Erythroblast (primary cell): ENCODE data around the gene NCK2.

Experiments used
- DNase-seq, 2 experiments: peaks; one replicate each; lab custom pipeline; 2025; lab: John Stamatoyannopoulos, UW
- GATA1 ChIP-seq: IDR thresholded peaks from 2 replicates; pipeline ENCODE4 v1.6.1; 2011; ENCODE audit warnings: low read depth, mild to moderate bottlenecking, control low read depth, low read length, moderate library complexity
- POLR2A ChIP-seq: IDR thresholded peaks from 2 replicates; pipeline ENCODE4 v1.6.1; 2011; ENCODE audit warnings: mild to moderate bottlenecking, low read length

Gene NCK2

DNA sequence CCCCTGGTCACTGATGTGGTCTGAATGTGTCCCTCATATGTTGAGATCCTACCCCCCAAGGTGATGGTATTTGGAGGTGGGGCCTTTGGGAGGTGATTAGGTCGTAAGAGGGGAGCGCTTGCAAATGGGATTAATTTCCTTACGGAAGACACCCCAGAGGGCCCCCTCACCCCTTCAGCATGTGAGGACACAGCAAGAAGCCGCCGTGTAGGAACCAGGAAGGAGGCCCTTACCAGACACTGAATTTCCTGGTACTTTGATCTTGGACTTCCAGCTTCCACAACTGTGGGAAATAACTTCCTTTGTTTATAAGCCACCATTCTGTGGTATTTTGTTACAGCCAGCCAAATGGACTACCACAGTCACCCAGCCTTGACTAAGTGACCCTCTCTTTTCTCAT lies 35.9 kb downstream of the NCK2 start:
- TF ChIP-seq GATA1 (no peak), POLR2A (no peak)
- no peak for DNase-seq

DNA sequence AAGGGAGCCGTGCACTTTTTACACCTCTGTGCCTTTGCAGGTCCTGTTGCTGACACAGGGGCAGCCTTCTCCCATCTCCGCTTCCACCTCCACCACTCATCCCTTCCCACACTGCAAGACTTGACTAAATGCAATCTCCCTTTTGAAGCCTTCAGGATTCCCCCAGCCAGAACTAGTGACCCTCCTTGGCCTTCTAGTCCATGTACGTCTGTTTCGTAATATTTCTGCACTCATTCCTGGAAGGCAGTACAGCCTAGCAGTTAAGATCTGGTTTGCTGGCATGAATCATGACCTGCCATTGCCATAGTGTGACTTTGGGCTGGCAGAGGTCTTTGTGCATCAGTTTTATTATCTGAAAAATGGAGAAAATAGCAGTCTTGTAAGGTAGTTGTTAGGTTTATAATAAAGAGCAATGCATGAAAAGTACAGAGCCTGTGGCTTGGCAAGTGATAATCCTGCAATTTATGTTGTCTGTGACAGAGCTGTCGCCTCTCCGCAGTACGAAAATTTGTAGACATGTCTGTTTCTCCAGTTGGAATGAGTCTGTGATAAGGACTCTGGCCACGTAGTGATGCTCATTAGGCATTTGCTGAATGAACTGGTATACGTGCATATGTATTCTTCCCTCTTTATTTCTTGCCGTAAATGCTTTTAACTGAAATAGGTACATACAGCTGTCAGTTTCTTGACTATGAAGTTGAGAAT lies 36.7 kb downstream of the NCK2 start:
- TF ChIP-seq POLR2A (no peak), GATA1 (no peak)
- DNase-seq, result no peak

DNA sequence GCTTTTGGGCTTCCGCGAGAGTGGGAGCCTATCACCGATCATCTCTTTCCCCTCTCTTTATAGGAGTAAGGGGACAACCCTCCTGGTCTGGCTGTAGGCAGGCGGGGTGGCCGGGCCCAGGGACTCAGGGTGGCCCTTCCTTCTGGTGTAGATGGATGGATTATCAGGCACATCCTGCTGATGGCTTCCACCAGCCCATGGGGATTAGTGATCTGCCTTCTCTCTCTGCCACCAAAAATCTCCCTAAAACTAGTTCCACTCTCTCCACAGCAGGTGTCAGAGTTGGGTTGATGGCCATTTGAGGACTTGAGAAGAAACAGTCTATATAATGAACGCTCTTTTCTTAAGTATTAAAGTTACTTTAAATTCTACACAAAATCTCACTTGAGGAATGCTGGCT lies 37.4 kb downstream of the NCK2 start:
- no peak for DNase-seq
- TF ChIP-seq GATA1, result no peak
- no peak for TF ChIP-seq POLR2A

DNA sequence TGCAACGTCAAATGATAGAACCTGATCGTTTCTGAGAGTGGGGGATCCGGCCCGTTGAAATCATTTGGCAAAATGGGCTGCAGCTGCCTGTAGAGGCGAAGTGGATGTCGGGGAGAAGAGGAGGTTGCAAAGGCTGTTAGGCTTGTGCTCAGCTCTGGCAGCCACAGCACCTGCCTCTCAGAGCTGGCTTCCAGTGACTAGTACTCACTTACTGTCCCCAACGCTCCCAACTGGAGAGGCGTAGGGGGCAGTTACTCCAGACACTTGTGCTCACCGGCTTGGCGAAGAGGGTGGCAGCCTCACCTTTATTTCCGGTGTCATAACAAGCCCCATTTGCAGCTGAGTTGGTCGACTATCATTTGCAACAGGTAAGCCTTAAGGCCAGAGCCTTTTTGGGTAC lies 37.9 kb downstream of the NCK2 start:
- TF ChIP-seq GATA1, result no peak
- TF ChIP-seq POLR2A, result no peak
- DNase-seq, result no peak

DNA sequence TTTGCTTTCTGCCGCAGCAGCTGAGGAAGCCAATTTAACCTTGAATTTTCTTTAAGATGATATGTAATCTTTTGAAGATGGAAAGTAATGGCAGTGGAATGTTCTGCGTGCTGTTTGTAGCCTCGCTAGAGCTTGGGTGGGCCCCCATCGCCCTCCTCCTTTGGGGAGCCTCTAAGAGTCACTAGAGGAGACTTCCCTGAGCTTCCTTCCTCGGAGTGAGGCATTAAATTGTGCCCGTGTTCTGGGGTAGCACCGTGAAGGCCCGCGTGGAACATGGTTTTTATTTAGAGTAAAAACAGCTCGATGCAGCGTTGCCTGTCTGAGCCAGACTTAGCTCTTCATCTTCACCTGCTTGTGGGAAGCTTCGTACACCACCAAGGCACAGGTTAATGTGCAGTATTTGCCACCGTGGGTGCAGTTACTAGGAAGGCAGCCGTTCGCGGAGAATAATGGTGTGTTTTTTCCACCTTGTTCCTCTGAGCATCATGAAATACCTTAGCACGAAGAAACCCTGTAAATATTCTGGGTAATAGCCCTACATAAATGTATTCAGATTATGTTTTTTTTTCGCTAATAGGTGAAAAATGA lies 38.5 kb downstream of the NCK2 start:
- TF ChIP-seq POLR2A, result no peak
- TF ChIP-seq GATA1, result no peak
- DNase-seq, result no peak

DNA sequence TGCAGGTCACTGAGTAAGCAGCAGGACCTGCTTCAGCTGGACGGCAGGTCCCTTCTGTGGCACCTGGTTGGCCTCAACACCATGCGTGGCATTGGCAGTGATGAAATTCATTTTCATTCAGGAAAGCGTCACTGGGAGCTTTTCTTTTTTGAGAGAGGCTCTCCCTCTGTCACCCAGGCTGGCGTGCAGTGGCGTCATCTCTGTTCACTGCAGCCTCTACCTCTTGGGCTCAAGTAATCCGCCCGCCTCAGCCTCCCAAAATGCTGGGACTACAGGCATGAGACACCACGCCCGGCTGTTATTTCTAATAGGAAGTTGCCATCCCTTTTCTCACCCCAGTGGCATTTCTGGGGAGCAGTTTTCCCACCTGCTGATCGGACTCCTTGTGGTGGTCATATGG lies 39.3 kb downstream of the NCK2 start:
- DNase-seq, result no peak
- TF ChIP-seq POLR2A, result no peak

DNA sequence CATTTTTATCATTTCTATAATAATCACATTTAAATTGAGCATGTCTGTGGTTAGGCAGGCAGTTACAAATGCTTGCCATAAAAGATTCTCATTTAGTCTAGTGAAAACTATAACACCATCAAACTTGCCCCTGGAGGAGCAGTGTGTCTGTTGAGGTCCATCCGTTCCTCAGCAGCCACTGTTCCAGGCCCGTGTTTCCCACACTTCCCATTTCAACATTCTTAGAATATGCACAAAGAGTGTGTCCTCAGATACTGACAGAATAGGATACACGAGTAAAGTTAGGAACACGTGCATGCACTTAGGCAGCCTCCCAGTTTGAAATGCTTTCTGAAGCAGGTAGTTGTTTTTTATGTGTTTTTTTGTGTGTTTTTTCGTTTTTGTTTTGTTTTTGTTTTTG lies 39.9 kb downstream of the NCK2 start:
- DNase-seq, result no peak
- TF ChIP-seq GATA1 (no peak), POLR2A (no peak)

DNA sequence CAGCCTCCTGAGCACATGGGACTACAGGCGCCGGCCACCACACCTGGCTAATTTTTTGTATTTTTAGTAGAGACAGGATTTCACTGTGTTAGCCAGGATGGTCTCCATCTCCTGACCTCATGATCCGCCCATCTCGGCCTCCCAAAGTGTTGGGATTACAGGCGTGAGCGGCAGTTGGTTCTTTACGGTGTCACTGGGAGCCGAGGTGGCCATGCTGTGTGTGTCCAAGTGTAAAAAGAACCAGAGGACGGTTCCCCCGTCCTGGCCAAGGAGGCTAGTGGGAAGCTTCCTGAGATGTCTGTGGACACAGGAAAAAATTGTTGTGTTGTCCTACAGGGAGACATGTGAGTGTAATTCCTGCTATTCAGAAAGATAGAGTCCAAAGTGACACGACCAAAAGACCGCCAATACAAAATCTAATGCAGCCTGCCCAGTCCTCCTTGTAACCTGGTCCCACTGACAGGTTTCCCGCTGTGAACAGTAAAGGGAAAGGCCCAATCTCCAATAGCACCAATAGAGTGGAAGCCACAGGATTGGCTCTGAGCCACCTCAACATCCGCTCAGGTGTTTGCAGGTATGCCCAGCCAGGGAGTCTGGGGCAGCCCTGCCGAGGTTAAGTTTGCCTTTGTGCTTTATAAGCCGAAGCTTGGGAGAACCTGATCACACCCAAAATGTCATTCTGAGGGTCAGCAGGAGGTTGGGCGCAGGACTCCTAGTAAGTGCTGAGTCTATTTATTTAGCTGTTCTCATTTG lies 40.6 kb downstream of the NCK2 start:
- no peak for DNase-seq
- TF ChIP-seq POLR2A, result no peak
- TF ChIP-seq GATA1, result no peak

DNA sequence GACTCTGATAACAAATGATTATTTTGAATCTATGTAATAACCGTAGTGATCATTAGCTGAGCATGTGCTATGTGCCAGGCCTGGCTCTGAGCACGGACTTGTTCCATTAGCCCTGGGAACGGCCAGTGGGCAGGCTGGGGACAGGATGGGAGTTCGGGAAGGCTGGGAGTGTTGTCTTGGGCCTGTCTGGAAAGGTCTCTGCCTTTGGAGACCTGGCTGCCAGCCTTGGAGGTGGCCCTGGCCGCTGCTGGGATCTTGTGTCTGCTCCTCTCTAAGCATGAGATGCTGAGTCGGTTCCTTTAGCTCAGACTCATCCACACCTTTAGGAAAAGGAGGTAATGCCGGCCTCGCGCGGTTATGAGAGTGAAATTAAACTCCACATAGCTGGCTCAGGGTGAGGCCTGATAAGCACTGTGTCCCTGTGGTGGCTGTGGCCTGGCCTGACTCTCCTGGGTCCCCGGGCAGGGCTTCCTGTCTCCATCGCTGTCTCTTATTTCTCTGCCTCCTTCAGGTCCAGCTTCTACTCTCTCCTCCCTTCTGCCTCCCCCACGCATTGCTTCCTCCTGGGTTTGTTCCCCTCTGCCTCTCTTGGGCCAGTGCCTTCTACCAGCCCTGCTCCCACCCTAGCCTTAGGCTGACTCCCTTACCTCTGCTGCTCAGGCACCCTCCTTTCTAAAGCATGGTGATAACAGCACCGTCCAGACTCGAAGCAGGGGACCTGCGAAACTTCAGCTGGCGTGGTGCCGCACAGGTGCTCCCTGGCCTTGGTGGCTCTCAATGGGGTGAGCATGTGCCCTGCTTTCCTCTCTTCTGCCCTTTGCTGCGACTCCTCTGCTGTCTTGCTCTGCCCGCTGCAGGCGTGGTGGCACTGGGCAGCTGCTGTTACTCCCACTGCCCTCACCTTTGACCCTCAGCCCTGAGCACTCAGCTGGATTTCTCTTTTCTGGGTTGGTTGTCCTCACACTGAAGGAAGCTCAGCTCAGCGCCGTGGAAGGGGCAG lies 41.8 kb downstream of the NCK2 start:
- TF ChIP-seq GATA1 (no peak), POLR2A (no peak)
- DNase-seq, result no peak

DNA sequence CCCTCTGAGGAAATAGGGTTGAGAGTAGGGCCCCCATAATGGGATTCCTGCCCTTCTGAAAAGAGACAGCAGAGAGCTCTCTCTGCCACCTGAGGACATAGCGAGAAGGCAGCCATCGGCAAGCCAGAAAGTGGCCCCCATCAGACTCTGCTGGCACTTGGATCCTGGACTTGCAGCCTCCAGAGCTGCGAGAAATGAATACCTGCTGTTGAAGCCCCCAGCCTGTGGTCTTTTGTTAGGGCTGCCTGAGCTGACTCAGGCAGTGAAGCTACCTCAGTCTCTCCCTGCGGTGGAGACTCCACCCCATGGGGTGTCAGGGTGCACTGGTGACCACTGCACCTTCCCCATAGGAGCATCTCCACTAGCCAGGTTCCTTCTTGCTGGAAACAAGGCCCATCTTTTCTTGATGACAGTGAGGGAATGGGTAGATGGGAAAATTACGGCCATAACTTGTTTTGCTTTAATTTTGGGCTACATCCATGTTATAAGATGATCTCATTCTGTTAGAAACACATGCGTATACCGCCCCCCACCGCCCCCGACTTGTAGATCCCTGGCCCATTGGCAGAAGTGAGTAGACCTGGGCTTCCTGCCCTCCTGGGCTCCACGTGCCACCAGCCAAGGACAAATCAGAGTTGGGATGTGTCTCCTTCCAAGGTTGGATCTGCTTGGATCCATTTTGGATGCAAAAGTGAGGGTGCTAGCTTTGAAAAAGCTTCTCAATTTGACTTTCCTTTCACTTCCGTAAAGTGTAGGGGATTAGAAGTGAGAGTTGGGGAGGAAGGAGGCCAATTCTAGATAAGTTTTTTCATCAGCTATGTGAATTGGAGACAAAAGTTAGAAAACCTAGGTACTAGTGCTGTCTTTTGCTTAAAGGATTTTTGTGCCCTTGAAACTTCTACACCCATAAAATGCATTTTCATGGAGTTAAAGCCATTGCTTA lies 42.9 kb downstream of the NCK2 start:
- peak; percentile 18 to 33 for DNase-seq
- TF ChIP-seq GATA1, result no peak
- no peak for TF ChIP-seq POLR2A

DNA sequence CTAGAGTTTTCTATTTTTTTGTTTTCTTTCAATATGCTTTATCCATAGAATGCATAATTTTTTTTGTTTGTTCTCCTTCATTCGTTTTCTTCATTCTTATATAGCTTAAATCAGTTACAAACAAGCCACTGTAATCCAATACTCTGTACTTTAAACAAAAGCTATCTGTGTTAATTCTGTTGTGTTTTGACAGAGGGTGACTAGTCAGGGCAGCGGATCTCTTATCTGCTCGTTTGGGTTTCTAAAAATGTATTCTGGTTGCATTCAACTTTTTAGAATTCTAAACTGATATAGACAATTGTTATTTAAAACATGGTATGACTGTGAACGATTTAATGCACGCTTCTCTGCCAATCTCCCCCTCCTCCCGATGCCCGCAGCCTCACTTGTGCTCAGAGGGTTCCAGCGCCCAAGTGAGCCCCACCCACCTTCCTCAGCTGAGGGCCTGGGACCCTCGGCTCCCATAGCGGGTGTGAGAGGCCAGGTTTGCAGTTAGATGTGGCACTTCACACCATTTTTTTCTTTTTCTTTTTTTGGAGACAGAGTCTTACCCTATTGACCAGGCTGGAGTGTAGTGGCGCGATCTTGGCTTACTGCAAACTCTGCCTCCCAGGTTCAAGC lies 44.1 kb downstream of the NCK2 start:
- no peak for TF ChIP-seq GATA1
- TF ChIP-seq POLR2A, result no peak
- no peak for DNase-seq

DNA sequence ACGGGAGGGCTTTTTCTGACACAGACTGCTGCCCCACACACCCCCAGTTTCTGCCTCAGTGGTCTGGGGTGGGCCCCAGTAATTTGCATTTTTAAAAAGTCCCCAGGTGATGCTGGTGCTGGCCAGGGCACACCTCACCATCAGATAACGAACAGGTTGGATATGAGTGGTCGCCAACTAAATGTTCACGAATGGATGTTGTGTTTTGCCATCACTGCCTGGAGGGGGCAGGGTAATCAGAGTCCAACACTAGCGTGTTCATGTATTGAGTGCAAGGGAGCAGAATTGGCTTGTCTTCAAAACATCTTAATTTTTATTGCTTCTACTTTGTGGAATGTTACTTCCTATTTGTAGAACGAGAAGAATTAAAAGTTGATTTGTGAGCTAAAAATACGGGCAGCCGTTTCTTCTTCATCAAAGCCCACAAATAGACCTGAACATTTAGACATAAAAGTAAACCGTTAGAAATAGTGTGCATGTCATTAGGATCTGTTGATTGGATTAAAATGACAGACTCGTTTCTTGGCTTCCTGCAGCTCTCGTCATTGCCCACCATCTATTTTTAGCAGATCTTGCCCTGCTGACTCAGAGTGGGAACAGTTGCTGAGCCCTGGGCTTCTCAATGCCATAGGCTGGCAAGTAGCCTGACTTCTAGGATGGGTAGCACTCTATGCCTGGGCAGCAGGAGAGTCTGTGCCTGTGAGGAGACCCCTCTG lies 45.2 kb downstream of the NCK2 start:
- DNase-seq, result no peak

More for the DNA sequence above, 45.2 kb downstream of the NCK2 start:
- TF ChIP-seq POLR2A (no peak), GATA1 (no peak)
